ENCODE results near the gene ELOA. TPM values are rescaled to one million over a fixed set of nuclear protein-coding genes. Genes with fewer than 3 reads are reported as not detected.

Gene ELOA
- total RNA-seq = 66.2 TPM
- long read RNA-seq, full-length matches to known transcripts = 38 of 78 reads
- long read RNA-seq, partial matches to known transcripts = 38 of 78 reads
- long read RNA-seq, other reads (novel, unspliced or antisense) = 2 of 78 reads

- DNase-seq (peak; percentile 91), ATAC-seq (peak; percentile 97)
- Histone ChIP-seq H3K27me3 (no peaks in the 10 kb centered on the region), H3K9me3 (no peaks in the 10 kb centered on the region), H3K4me1 (peaks cover 38% of the 10 kb centered on the region), H3K4me3 (peak within 1 kb of the TSS; percentile 79), H3K36me3 (peaks cover 26% of the 10 kb centered on the region), H3K27ac (peak within 1 kb of the TSS; percentile 94)
- no peak for TF ChIP-seq CTCF (IDR thresholded peaks at IDR 0.05)
- intact Hi-C loops (cut with DNase I) = no loop called here
Measured at GRCh38 chr1:23743287-23744152, at the start of gene ELOA. TSS of gene ELOA (plus strand) at chr1:23743471. CDS start at chr1:23743504, 33 bp downstream.

GRCh38 chr1:23693599-23693998 lies 49.7 kb upstream of the ELOA start:
- no peak for TF ChIP-seq CTCF (IDR thresholded peaks at IDR 0.05)
- H3K27ac ChIP-seq = no peak overlapping the region
- H3K4me1 ChIP-seq = peaks cover 40% of the 10 kb centered on the region
- H3K9me3 ChIP-seq = no peaks in the 10 kb centered on the region
- intact Hi-C loops (cut with DNase I) = no loop called here
- no peak for DNase-seq
- peaks cover 58% of the 10 kb centered on the region for H3K36me3 ChIP-seq
- no peaks in the 10 kb centered on the region for H3K27me3 ChIP-seq
- H3K4me3 ChIP-seq = peak overlapping the region; percentile 86
- no peak for ATAC-seq

- H3K27ac ChIP-seq = no peak overlapping the region
- intact Hi-C loops (cut with DNase I) = no loop called here
- peaks cover 40% of the 10 kb centered on the region for H3K4me1 ChIP-seq
- no peaks in the 10 kb centered on the region for H3K27me3 ChIP-seq
- DNase-seq (no peak), ATAC-seq (no peak)
- no peak for TF ChIP-seq CTCF (IDR thresholded peaks at IDR 0.05)
- peaks cover 66% of the 10 kb centered on the region for H3K36me3 ChIP-seq
- H3K4me3 ChIP-seq = no peak overlapping the region
- no peaks in the 10 kb centered on the region for H3K9me3 ChIP-seq
Measured at GRCh38 chr1:23694371-23694770, 48.9 kb upstream of the ELOA start.

- DNase-seq (no peak), ATAC-seq (no peak)
- peaks cover 40% of the 10 kb centered on the region for H3K4me1 ChIP-seq
- intact Hi-C loops (cut with DNase I) = no loop called here
- H3K9me3 ChIP-seq = no peaks in the 10 kb centered on the region
- H3K27me3 ChIP-seq = no peaks in the 10 kb centered on the region
- H3K36me3 ChIP-seq = peaks cover 79% of the 10 kb centered on the region
- no peak for TF ChIP-seq CTCF (IDR thresholded peaks at IDR 0.05)
- no peak overlapping the region for H3K27ac ChIP-seq
- H3K4me3 ChIP-seq = no peak overlapping the region
Measured at GRCh38 chr1:23695667-23696066, 47.6 kb upstream of the ELOA start.

GRCh38 chr1:23696335-23696989 lies 46.8 kb upstream of the ELOA start:
- no peak overlapping the region for H3K27ac ChIP-seq
- peaks cover 87% of the 10 kb centered on the region for H3K36me3 ChIP-seq
- H3K27me3 ChIP-seq = no peaks in the 10 kb centered on the region
- ATAC-seq (no peak), DNase-seq (no peak)
- intact Hi-C loops (cut with DNase I) = no loop called here
- no peak overlapping the region for H3K4me3 ChIP-seq
- no peaks in the 10 kb centered on the region for H3K9me3 ChIP-seq
- H3K4me1 ChIP-seq = peaks cover 42% of the 10 kb centered on the region
- TF ChIP-seq CTCF (IDR thresholded peaks at IDR 0.05) = no peak

Measured in upper lobe of right lung (tissue), 1 donor.